Liver (tissue), 9 donors: Measurements from ENCODE around the gene OLFML1. TPM values are rescaled to one million over a fixed set of nuclear protein-coding genes. Genes with fewer than 3 reads are reported as not detected.

ENCODE experiments used
- DNase-seq: peaks from one replicate; pipeline ENCODE4 v3.0.0-alpha.2; 2017; ENCODE audit warnings: low spot score
- H3K27ac ChIP-seq, 2 donors: one replicate each; pipeline ENCODE4 v1.7.0; 2013; ENCODE audit warnings: inconsistent platforms in 2 of 2, low read length in 2 of 2, control low read depth in 1 of 2, low read depth in 1 of 2, mild to moderate bottlenecking in 1 of 2
- H3K27me3 ChIP-seq, 4 donors: one replicate each; pipeline versions ENCODE4 v1.6.1 to v1.7.0; 2013; ENCODE audit warnings: low read length in 3 of 4, inconsistent platforms in 1 of 4, mild to moderate bottlenecking in 1 of 4, moderate library complexity in 1 of 4; ENCODE audit not compliant: control insufficient read depth in 4 of 4, insufficient read depth in 4 of 4
- H3K36me3 ChIP-seq, 4 donors: one replicate each; pipeline versions ENCODE4 v1.6.1 to v1.7.0; 2013; ENCODE audit warnings: low read length in 3 of 4, mild to moderate bottlenecking in 3 of 4, low read depth in 1 of 4, moderate library complexity in 1 of 4; ENCODE audit not compliant: control insufficient read depth in 4 of 4, insufficient read depth in 3 of 4
- H3K4me1 ChIP-seq, 4 donors: one replicate each; pipeline versions ENCODE4 v1.6.1 to v1.7.0; 2013; ENCODE audit warnings: low read length in 3 of 4, mild to moderate bottlenecking in 3 of 4, moderate library complexity in 1 of 4; ENCODE audit not compliant: control insufficient read depth in 4 of 4, insufficient read depth in 4 of 4
- H3K4me3 ChIP-seq, 3 donors: one replicate each; pipeline versions ENCODE4 v1.6.1 to v1.7.0; 2013; ENCODE audit warnings: low read length in 3 of 3, control low read depth in 1 of 3, low read depth in 1 of 3, mild to moderate bottlenecking in 1 of 3
- H3K9ac ChIP-seq, 2 donors: one replicate each; pipeline ENCODE4 v1.7.0; 2013; ENCODE audit warnings: low read length in 2 of 2, mild to moderate bottlenecking in 2 of 2, moderate library complexity in 2 of 2, control low read depth in 1 of 2, low read depth in 1 of 2
- H3K9me3 ChIP-seq, 4 donors: one replicate each; pipeline versions ENCODE4 v1.6.1 to v1.7.0; 2013; ENCODE audit warnings: low read length in 3 of 4; ENCODE audit not compliant: control insufficient read depth in 4 of 4
- ATF3 ChIP-seq: IDR thresholded peaks from 2 replicates; pipeline ENCODE4 v1.6.1; 2016; ENCODE audit warnings: antibody characterized with exemption
- CTCF ChIP-seq: fragments of 150-350 bp; IDR thresholded peaks from 2 replicates; pipeline ENCODE4 v1.5.1; 2017; ENCODE audit warnings: improper control_type of control experiment, low read depth, low read length; ENCODE audit not compliant: missing input control
- EGR1 ChIP-seq, 2 donors: IDR thresholded peaks; 2 replicates each; pipeline ENCODE4 v1.6.1; 2016 to 2018; ENCODE audit warnings: antibody characterized with exemption in 2 of 2, low read depth in 2 of 2
- FOXA1 ChIP-seq: IDR thresholded peaks from 2 replicates; pipeline ENCODE4 v1.6.1; 2016; ENCODE audit warnings: antibody characterized with exemption
- FOXA2 ChIP-seq: IDR thresholded peaks from 2 replicates; pipeline ENCODE4 v1.6.1; 2016; ENCODE audit warnings: antibody characterized with exemption
- GABPA ChIP-seq, 2 donors: IDR thresholded peaks in 1 of 2; conservative IDR thresholded peaks in 1 of 2; 2 replicates each; pipeline ENCODE4 v1.6.1; 2016; ENCODE audit warnings: antibody characterized with exemption in 2 of 2, mild to moderate bottlenecking in 1 of 2, moderate library complexity in 1 of 2
- HNF4A ChIP-seq, 2 donors: conservative IDR thresholded peaks; 2 replicates each; pipeline ENCODE4 v1.6.1; 2016; ENCODE audit warnings: antibody characterized with exemption in 2 of 2, mild to moderate bottlenecking in 2 of 2
- HNF4G ChIP-seq: IDR thresholded peaks from 2 replicates; pipeline ENCODE4 v1.6.1; 2016; ENCODE audit warnings: antibody characterized with exemption
- JUND ChIP-seq, 2 donors: IDR thresholded peaks; 2 replicates each; pipeline ENCODE4 v1.6.1; 2016; ENCODE audit warnings: antibody characterized with exemption in 2 of 2
- MAX ChIP-seq: IDR thresholded peaks from 2 replicates; pipeline ENCODE4 v1.6.1; 2016; ENCODE audit warnings: antibody characterized with exemption
- NR2F2 ChIP-seq: IDR thresholded peaks from 2 replicates; pipeline ENCODE4 v1.6.1; 2016; ENCODE audit warnings: antibody characterized with exemption
- RAD21 ChIP-seq, 2 donors: IDR thresholded peaks; 2 replicates each; pipeline ENCODE4 v1.6.1; 2016; ENCODE audit warnings: antibody characterized with exemption in 2 of 2, mild to moderate bottlenecking in 2 of 2
- REST ChIP-seq: IDR thresholded peaks from 2 replicates; pipeline ENCODE4 v1.6.1; 2016; ENCODE audit warnings: antibody characterized with exemption, mild to moderate bottlenecking
- RXRA ChIP-seq, 2 donors: IDR thresholded peaks; 2 replicates each; pipeline ENCODE4 v1.6.1; 2017 to 2018; ENCODE audit warnings: antibody characterized with exemption in 2 of 2, mild to moderate bottlenecking in 1 of 2
- SP1 ChIP-seq: IDR thresholded peaks from 2 replicates; pipeline ENCODE4 v1.6.1; 2018; ENCODE audit warnings: antibody characterized with exemption, mild to moderate bottlenecking
- TAF1 ChIP-seq: conservative IDR thresholded peaks from 2 replicates; pipeline ENCODE4 v1.6.1; 2016; ENCODE audit warnings: antibody characterized with exemption, mild to moderate bottlenecking
- YY1 ChIP-seq: IDR thresholded peaks from 2 replicates; pipeline ENCODE4 v1.6.1; 2016; ENCODE audit warnings: antibody characterized with exemption, mild to moderate bottlenecking
- ZBTB33 ChIP-seq: IDR thresholded peaks from 2 replicates; pipeline ENCODE4 v1.6.1; 2016; ENCODE audit warnings: antibody characterized with exemption
- WGBS: extraction: QIAGEN DNeasy Blood & Tissue Kit; methylation state at CpG from one replicate; pipeline ENCODE4 v1.1.7; 2013; 5-methylcytosine and 5-hydroxymethylcytosine counted together
- polyA plus RNA-seq, 2 donors: library from polyadenylated mRNA; stranded (reverse) in 1 of 2; unstranded in 1 of 2; fragments of 200-250 nt in 1 of 2; fragments of >200 nt in 1 of 2; fragmentation: Nextera tagmentation in 1 of 2; extraction: Ambion mirVana in 1 of 2; gene quantifications; one replicate each; pipeline versions ENCODE4 v1.2.1 to v1.2.3, GENCODE V29; 2013 to 2015
- total RNA-seq, 2 donors: library from RNA; depleted of rRNA; stranded (reverse); fragments of >200 nt; gene quantifications; one replicate each; pipeline ENCODE4 v1.2.3, GENCODE V29; 2014
- donor health status: healthy.
- donor health status: healthy.
- donor health status: healthy.
- donor health status: healthy.
- donor health status: healthy.

The OLFML1 gene
- total and polyA plus RNA-seq, 4 donors = 2.8 to 4.2 (median 2.9) TPM

- TF ChIP-seq RXRA (IDR thresholded peaks at IDR 0.05) (peak; percentile 88 to 94), SP1 (peak; percentile 100), TAF1 (no peak), FOXA2 (peak; percentile 48), REST (peak; percentile 85), RAD21 (IDR thresholded peaks at IDR 0.05) (peak; percentile 48 to 65), MAX (peak; percentile 92), ZBTB33 (peak; percentile 94), HNF4A (conservative IDR thresholded peaks at IDR 0.05) (peak; percentile 100), YY1 (peak; percentile 97), HNF4G (peak; percentile 100), GABPA (IDR thresholded peaks at IDR 0.05 in 1 of 2, conservative IDR thresholded peaks at IDR 0.05 in 1 of 2) (peak in 1 of 2 donors; percentile 28), FOXA1 (peak; percentile 48), NR2F2 (peak; percentile 14), JUND (IDR thresholded peaks at IDR 0.05) (peak; percentile 83 to 84), ATF3 (peak; percentile 72), EGR1 (IDR thresholded peaks at IDR 0.05; ENCODE audit: low read depth in 2 of 2) (peak; percentile 31 to 72), CTCF (no peak)
- DNase-seq = peak; percentile 60
- Histone ChIP-seq H3K9ac (peak overlapping the region; percentile 13 to 78), H3K27ac (peak overlapping the region; percentile 93 to 97), H3K27me3 (no peaks in the 10 kb centered on the region), H3K4me1 (peaks cover 24 to 66% (median 34%) of the 10 kb centered on the region in 4 donors), H3K36me3 (no peaks in the 10 kb centered on the region), H3K9me3 (no peaks in the 10 kb centered on the region), H3K4me3 (no peak overlapping the region)
- 33% methylated on average over 4 of the region's 4 CpGs for WGBS
Observed at GRCh38 chr11:7525424-7525823, 40.1 kb downstream of the OLFML1 start.
